ENCODE results near the gene UBE2QL1.

GRCh38 chr5:6491196-6491918 lies 42.7 kb downstream of the UBE2QL1 start:
- TF ChIP-seq RCOR1 (IDR thresholded peaks at IDR 0.05; ENCODE audit: low read depth, low read length) = no peak
- no peak for TF ChIP-seq CTCF (IDR thresholded peaks at IDR 0.05)
